Measurements from ENCODE around the gene TNRC6B.

The TNRC6B gene

DNA sequence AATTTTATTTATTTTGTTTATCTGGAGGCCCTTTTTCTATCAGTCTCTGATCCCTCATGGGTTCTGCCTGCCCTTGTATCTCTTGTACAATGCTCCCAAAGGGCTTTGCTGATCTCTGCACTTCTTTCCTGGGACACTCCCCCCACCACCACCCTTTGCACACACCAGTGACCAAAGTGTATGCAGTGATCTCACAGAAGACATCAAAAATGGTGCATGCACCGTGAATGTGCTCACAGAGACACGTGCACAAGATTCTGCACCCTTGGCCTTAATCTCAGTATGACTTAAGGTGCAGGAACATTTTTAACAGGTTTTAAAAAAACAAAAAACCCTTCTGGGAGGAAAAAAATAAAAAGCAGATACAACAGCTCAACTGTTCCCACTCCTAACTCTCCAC, 156.3 kb downstream of the TNRC6B start:
- DNase-seq (ENCODE audit: low spot score) = no peak
- in situ Hi-C loops (cut with MboI; ENCODE audit: low sequenced_read_pairs, unreplicated experiment) = no loop called here
- TF ChIP-seq, protein P1, sequence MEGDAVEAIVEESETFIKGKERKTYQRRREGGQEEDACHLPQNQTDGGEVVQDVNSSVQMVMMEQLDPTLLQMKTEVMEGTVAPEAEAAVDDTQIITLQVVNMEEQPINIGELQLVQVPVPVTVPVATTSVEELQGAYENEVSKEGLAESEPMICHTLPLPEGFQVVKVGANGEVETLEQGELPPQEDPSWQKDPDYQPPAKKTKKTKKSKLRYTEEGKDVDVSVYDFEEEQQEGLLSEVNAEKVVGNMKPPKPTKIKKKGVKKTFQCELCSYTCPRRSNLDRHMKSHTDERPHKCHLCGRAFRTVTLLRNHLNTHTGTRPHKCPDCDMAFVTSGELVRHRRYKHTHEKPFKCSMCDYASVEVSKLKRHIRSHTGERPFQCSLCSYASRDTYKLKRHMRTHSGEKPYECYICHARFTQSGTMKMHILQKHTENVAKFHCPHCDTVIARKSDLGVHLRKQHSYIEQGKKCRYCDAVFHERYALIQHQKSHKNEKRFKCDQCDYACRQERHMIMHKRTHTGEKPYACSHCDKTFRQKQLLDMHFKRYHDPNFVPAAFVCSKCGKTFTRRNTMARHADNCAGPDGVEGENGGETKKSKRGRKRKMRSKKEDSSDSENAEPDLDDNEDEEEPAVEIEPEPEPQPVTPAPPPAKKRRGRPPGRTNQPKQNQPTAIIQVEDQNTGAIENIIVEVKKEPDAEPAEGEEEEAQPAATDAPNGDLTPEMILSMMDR (IDR thresholded peaks at IDR 0.05; ENCODE audit: borderline replicate concordance, control extremely low read depth, extremely low read depth, insufficient read depth, missing control alignments) = no peak

DNA sequence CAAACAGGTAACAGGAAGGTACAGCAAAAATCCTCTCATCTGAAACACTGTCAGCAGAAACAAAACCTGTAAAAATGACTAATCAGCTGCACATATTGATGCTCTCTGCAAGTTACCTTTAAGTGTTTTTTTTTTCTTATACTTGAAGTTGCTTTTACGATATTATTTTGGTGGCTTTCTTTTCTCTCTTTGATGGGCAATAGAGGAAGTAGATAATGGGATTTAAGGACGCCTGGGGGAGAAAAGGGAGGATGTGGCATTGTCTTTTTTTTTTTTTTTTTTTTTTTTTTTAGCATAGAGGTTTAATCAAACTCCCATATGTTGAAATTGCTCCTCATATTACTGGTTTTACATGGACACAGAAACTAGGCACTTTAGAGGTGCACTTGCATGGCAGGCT, 157.2 kb downstream of the TNRC6B start:
- no peak for DNase-seq (ENCODE audit: low spot score)
- in situ Hi-C loops (cut with MboI; ENCODE audit: low sequenced_read_pairs, unreplicated experiment) = no loop called here

DNA sequence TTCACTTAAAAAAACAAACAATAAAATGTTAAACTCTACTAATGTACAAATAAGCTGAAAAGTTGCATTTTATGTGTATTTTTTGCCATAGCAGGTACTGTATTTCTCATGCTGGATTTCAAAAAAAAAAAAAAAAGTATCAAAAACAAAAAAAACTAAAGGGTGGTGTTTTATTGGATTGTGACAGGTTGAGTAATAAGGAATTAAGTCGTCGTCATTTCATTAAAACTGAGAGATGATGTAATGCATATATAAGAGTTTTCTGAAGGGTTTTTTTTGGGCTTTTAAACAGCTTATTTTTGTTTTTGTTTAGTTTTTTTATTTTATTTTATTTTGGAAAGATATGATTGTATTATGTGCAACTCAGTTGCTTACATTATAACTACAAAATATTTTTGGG, 157.6 kb downstream of the TNRC6B start:
- TF ChIP-seq, protein P1 (IDR thresholded peaks at IDR 0.05; ENCODE audit: borderline replicate concordance, control extremely low read depth, extremely low read depth, insufficient read depth, missing control alignments) = no peak
- in situ Hi-C loops (cut with MboI; ENCODE audit: low sequenced_read_pairs, unreplicated experiment) = no loop called here
- DNase-seq (ENCODE audit: low spot score) = no peak

More for the DNA sequence above, 157.2 kb downstream of the TNRC6B start:
- TF ChIP-seq, protein P1 (IDR thresholded peaks at IDR 0.05; ENCODE audit: borderline replicate concordance, control extremely low read depth, extremely low read depth, insufficient read depth, missing control alignments) = no peak

DNA sequence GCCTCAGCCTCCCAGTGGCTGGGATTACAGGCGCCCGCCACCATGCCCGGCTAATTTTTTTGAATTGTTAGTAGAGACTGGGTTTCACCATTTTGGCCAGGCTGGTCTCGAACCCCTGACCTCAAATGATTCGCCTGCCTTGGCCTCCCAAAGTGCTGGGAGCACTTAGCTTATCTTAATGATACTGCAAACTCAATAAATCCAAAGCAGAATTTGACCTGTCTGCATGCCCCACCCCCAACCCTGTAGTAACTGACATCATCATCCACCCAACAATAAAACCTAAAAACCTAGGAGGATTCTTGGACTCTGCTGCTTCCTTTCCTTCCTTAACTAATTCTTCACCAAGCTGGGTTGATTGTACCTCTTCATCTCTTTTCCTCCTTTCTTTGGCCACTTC, 162.3 kb downstream of the TNRC6B start:
- TF ChIP-seq, protein P1 (IDR thresholded peaks at IDR 0.05; ENCODE audit: borderline replicate concordance, control extremely low read depth, extremely low read depth, insufficient read depth, missing control alignments) = no peak
- no peak for DNase-seq (ENCODE audit: low spot score)
- in situ Hi-C loops (cut with MboI; ENCODE audit: low sequenced_read_pairs, unreplicated experiment) = loop anchor here (10.0 kb wide), 1 partner anchor 305 kb away; no protein-coding TSS in a partner anchor

DNA sequence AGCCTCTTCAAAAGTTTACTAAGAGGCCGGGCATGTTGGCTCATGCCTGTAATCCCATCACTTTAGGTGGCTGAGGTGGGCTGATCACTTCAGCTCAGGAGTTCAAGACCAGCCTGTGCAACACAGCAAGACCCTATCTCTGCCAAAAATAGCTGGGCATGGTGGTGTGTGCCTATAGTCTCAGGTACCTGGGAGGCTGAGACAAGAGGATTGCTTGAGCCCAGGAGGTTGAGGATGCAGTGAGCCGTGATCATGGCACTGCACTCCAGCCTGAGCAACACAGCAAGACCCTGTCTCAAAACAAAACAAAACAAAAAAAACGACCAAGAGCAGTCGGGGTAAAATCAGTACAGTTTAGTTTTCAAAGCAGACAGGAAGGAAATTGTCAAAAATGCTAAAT, 163.9 kb downstream of the TNRC6B start:
- DNase-seq (ENCODE audit: low spot score) = no peak
- in situ Hi-C loops (cut with MboI; ENCODE audit: low sequenced_read_pairs, unreplicated experiment) = loop anchor here (10.0 kb wide), 1 partner anchor 307 kb away; no protein-coding TSS in a partner anchor
- TF ChIP-seq, protein P1 (IDR thresholded peaks at IDR 0.05; ENCODE audit: borderline replicate concordance, control extremely low read depth, extremely low read depth, insufficient read depth, missing control alignments) = no peak

DNA sequence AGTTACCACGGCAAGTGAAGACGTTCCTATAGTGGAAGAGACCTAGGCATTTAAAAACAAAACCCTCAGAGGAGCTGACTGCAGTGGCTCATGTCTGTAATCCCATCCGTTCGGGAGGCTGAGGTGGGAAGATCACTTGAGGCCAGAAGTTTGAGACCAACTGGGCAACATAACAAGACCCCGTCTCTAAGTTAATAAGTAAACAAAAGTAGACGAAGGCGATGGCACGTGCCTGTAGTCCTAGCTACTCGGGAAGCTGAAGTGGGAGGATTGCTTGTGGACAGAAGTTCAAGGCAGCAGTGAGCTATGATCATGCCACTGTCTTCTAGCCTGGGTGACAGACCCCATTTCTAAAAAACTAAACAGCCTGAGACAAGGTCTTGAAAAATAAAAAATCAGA, 164.8 kb downstream of the TNRC6B start:
- in situ Hi-C loops (cut with MboI; ENCODE audit: low sequenced_read_pairs, unreplicated experiment) = loop anchor here (10.0 kb wide), 1 partner anchor 308 kb away; no protein-coding TSS in a partner anchor
- TF ChIP-seq, protein P1 (IDR thresholded peaks at IDR 0.05; ENCODE audit: borderline replicate concordance, control extremely low read depth, extremely low read depth, insufficient read depth, missing control alignments) = no peak
- no peak for DNase-seq (ENCODE audit: low spot score)
